HG03066 (cell line): Measurements from ENCODE around the gene ARHGAP44.

Experiments used
- ATAC-seq: cut with Tn5 transposase; IDR thresholded peaks from one replicate; pipeline ENCODE4 v1.9.1; 2021; ENCODE audit warnings: low read depth; ENCODE audit not compliant: unreplicated experiment

The ARHGAP44 gene

GRCh38 chr17:12883472-12883871, 94.2 kb downstream of the ARHGAP44 start:
- ATAC-seq: no peak

- no peak for ATAC-seq
Measured at GRCh38 chr17:12887088-12887487, 97.8 kb downstream of the ARHGAP44 start.

GRCh38 chr17:12896180-12896785, 107.0 kb downstream of the ARHGAP44 start:
- no peak for ATAC-seq

- ATAC-seq: no peak
Measured at GRCh38 chr17:12898110-12898509, 108.8 kb downstream of the ARHGAP44 start.

- ATAC-seq: no peak
Measured at GRCh38 chr17:12899604-12900003, 110.3 kb downstream of the ARHGAP44 start.

GRCh38 chr17:12900474-12900873, 111.2 kb downstream of the ARHGAP44 start:
- no peak for ATAC-seq

GRCh38 chr17:12902046-12902445, 112.7 kb downstream of the ARHGAP44 start:
- no peak for ATAC-seq

- no peak for ATAC-seq
Measured at GRCh38 chr17:12907477-12907876, 118.2 kb downstream of the ARHGAP44 start.

- ATAC-seq: no peak
Measured at GRCh38 chr17:12909046-12909445, 119.7 kb downstream of the ARHGAP44 start.

- ATAC-seq: no peak
Measured at GRCh38 chr17:12909511-12909910, 120.2 kb downstream of the ARHGAP44 start.

- ATAC-seq: no peak
Measured at GRCh38 chr17:12911239-12911638, 121.9 kb downstream of the ARHGAP44 start.

- no peak for ATAC-seq
Measured at GRCh38 chr17:12917399-12917798, 128.1 kb downstream of the ARHGAP44 start.

- no peak for ATAC-seq
Measured at GRCh38 chr17:12918142-12918541, 128.8 kb downstream of the ARHGAP44 start.

- ATAC-seq: no peak
Measured at GRCh38 chr17:12922120-12922519, 132.8 kb downstream of the ARHGAP44 start.

- ATAC-seq: no peak
Measured at GRCh38 chr17:12924614-12925013, 135.3 kb downstream of the ARHGAP44 start.

GRCh38 chr17:12927001-12927400, 137.7 kb downstream of the ARHGAP44 start:
- ATAC-seq: no peak

- ATAC-seq: no peak
Measured at GRCh38 chr17:12927541-12928425, 138.5 kb downstream of the ARHGAP44 start.

GRCh38 chr17:12928736-12929135, 139.4 kb downstream of the ARHGAP44 start:
- no peak for ATAC-seq

- no peak for ATAC-seq
Measured at GRCh38 chr17:12936501-12936900, 147.2 kb downstream of the ARHGAP44 start.

GRCh38 chr17:12940699-12941098, 151.4 kb downstream of the ARHGAP44 start:
- no peak for ATAC-seq

GRCh38 chr17:12947047-12947446, 157.7 kb downstream of the ARHGAP44 start:
- no peak for ATAC-seq

- ATAC-seq: no peak
Measured at GRCh38 chr17:12952012-12952411, 162.7 kb downstream of the ARHGAP44 start.
